SK-N-MC (cell line): ENCODE data around the gene MAP3K9.

Experiments
- DNase-seq: peaks from one replicate; pipeline ENCODE4 v3.0.0-alpha.2; 2011; ENCODE audit warnings: low read depth, low spot score
- H3K27ac ChIP-seq: fragments of 200-600 bp; sonication (generic); 2 replicates; pipeline ENCODE4 v1.5.1; 2016; ENCODE audit warnings: mixed run types
- H3K36me3 ChIP-seq: fragments of 200-600 bp; sonication (generic); 2 replicates; pipeline ENCODE4 v1.6.1; 2017; ENCODE audit warnings: antibody characterized with exemption, low read length, mixed read lengths; ENCODE audit not compliant: insufficient read depth
- H3K4me3 ChIP-seq: fragments of 200-600 bp; sonication (generic); 2 replicates; pipeline ENCODE4 v1.5.1; 2016
- H3K9ac ChIP-seq: fragments of 200-600 bp; sonication (generic); 2 replicates; pipeline ENCODE4 v1.8.0; 2017; ENCODE audit warnings: mixed run types, mixed read lengths; ENCODE audit not compliant: insufficient read length
- H3K9me3 ChIP-seq: fragments of 200-600 bp; sonication (generic); 2 replicates; pipeline ENCODE4 v1.6.1; 2017; ENCODE audit warnings: low read depth, mild to moderate bottlenecking, antibody characterized with exemption, low read length, moderate library complexity, mixed read lengths
- EZH2 ChIP-seq: fragments of 200-600 bp; sonication (generic); IDR thresholded peaks from one replicate; pipeline ENCODE4 v1.6.1; 2017; ENCODE audit warnings: antibody characterized with exemption
- FOXP2 ChIP-seq: optimal IDR thresholded peaks from 2 replicates; pipeline ENCODE3; 2011; ENCODE audit warnings: mild to moderate bottlenecking, moderate library complexity; ENCODE audit not compliant: insufficient read depth; ENCODE audit errors: extremely low read length, control extremely low read depth
- POLR2AphosphoS5 ChIP-seq: IDR thresholded peaks from 2 replicates; pipeline ENCODE4 v1.6.1; 2012; ENCODE audit warnings: mild to moderate bottlenecking, low read depth, low read length, borderline replicate concordance

MAP3K9 gene

GRCh38 chr14:70714055-70714550 lies 95.2 kb downstream of the MAP3K9 start:
- peak; percentile 47 for DNase-seq
- Histone ChIP-seq H3K36me3 (no peaks in the 10 kb centered on the region), H3K9ac (no peak overlapping the region), H3K4me3 (no peak overlapping the region), H3K9me3 (no peaks in the 10 kb centered on the region), H3K27ac (no peak overlapping the region)
- no peak for TF ChIP-seq FOXP2
- TF ChIP-seq EZH2, result no peak

GRCh38 chr14:70713511-70713916 lies 95.8 kb downstream of the MAP3K9 start:
- H3K9me3 ChIP-seq, result no peaks in the 10 kb centered on the region
- no peak overlapping the region for H3K27ac ChIP-seq
- H3K4me3 ChIP-seq, result no peak overlapping the region
- H3K9ac ChIP-seq, result no peak overlapping the region
- H3K36me3 ChIP-seq, result no peaks in the 10 kb centered on the region
- TF ChIP-seq FOXP2 (no peak), EZH2 (no peak), POLR2AphosphoS5 (no peak)
- no peak for DNase-seq

- TF ChIP-seq FOXP2, result no peak
- no peak for TF ChIP-seq POLR2AphosphoS5
- no peak for TF ChIP-seq EZH2
- no peak for DNase-seq
- Histone ChIP-seq H3K27ac (no peak overlapping the region), H3K9ac (no peak overlapping the region), H3K9me3 (no peaks in the 10 kb centered on the region), H3K36me3 (no peaks in the 10 kb centered on the region), H3K4me3 (no peak overlapping the region)
Observed at GRCh38 chr14:70713096-70713495, 96.2 kb downstream of the MAP3K9 start.

GRCh38 chr14:70711451-70711850 lies 97.9 kb downstream of the MAP3K9 start:
- DNase-seq, result no peak
- H3K9ac ChIP-seq, result no peak overlapping the region
- no peak for TF ChIP-seq POLR2AphosphoS5
- TF ChIP-seq EZH2, result no peak
- TF ChIP-seq FOXP2, result no peak
- H3K36me3 ChIP-seq, result no peaks in the 10 kb centered on the region
- H3K9me3 ChIP-seq, result no peaks in the 10 kb centered on the region
- H3K4me3 ChIP-seq, result no peak overlapping the region
- no peak overlapping the region for H3K27ac ChIP-seq

- Histone ChIP-seq H3K27ac (no peak overlapping the region), H3K4me3 (no peak overlapping the region), H3K9me3 (no peaks in the 10 kb centered on the region), H3K9ac (no peak overlapping the region), H3K36me3 (no peaks in the 10 kb centered on the region)
- no peak for TF ChIP-seq EZH2
- TF ChIP-seq FOXP2, result no peak
- TF ChIP-seq POLR2AphosphoS5, result no peak
- no peak for DNase-seq
Observed at GRCh38 chr14:70709726-70710382, 99.5 kb downstream of the MAP3K9 start.

- TF ChIP-seq EZH2 (no peak), FOXP2 (no peak), POLR2AphosphoS5 (no peak)
- no peaks in the 10 kb centered on the region for H3K36me3 ChIP-seq
- no peak for DNase-seq
- no peak overlapping the region for H3K9ac ChIP-seq
- no peaks in the 10 kb centered on the region for H3K9me3 ChIP-seq
- no peak overlapping the region for H3K4me3 ChIP-seq
- no peak overlapping the region for H3K27ac ChIP-seq
Observed at GRCh38 chr14:70708717-70709570, 100.4 kb downstream of the MAP3K9 start.

- H3K27ac ChIP-seq, result no peak overlapping the region
- no peak overlapping the region for H3K9ac ChIP-seq
- DNase-seq, result no peak
Observed at GRCh38 chr14:70707138-70708038, 101.9 kb downstream of the MAP3K9 start.

GRCh38 chr14:70706177-70706576 lies 103.1 kb downstream of the MAP3K9 start:
- no peak for TF ChIP-seq EZH2
- TF ChIP-seq FOXP2, result no peak
- no peak for TF ChIP-seq POLR2AphosphoS5
- no peak overlapping the region for H3K9ac ChIP-seq
- no peak for DNase-seq
- no peak overlapping the region for H3K27ac ChIP-seq
- no peaks in the 10 kb centered on the region for H3K36me3 ChIP-seq
- no peaks in the 10 kb centered on the region for H3K9me3 ChIP-seq
- H3K4me3 ChIP-seq, result no peak overlapping the region

More at GRCh38 chr14:70707138-70708038, 101.9 kb downstream of the MAP3K9 start:
- no peak for TF ChIP-seq FOXP2
- no peak for TF ChIP-seq POLR2AphosphoS5
- no peak for TF ChIP-seq EZH2
- Histone ChIP-seq H3K36me3 (no peaks in the 10 kb centered on the region), H3K9me3 (no peaks in the 10 kb centered on the region), H3K4me3 (no peak overlapping the region)
